IMR-90 (cell line): ENCODE data around the gene MARS1. TPM values are rescaled to one million over a fixed set of nuclear protein-coding genes. Genes with fewer than 3 reads are reported as not detected.
A peak's percentile ranks its signal among the peaks of the same experiment; 100 is the strongest.

Experiments used
- ATAC-seq: fragments of 200-7000 bp; cut with Tn5 transposase; 2 replicates; pipeline ENCODE4 v1.9.1; 2020; ENCODE audit warnings: low read depth, mild to moderate bottlenecking, moderate library complexity
- BruUV-seq: library from RNA; stranded (reverse); fragments of 400-500 nt; replicated peaks from 2 replicates; lab custom pipeline; 2021; lab: Mats Ljungman, UMichigan
- CTCF ChIA-PET: fragments of 300-600 bp; formaldehyde crosslinking; extraction: SDS; loops from one replicate; lab custom pipeline; 2021; ENCODE audit warnings: antibody characterized with exemption; lab: Yijun Ruan, JAX
- POLR2A ChIA-PET: fragments of 300-600 bp; sonication (Branson Sonifier 250); formaldehyde crosslinking; loops from one replicate; lab custom pipeline; 2022; ENCODE audit warnings: antibody characterized with exemption; ENCODE audit not compliant: unreplicated experiment; lab: Charles Lee
- DNase-seq: peaks from one replicate; pipeline ENCODE4 v3.0.0; 2013
- H2AFZ ChIP-seq: replicated peaks from 2 replicates; pipeline ENCODE3; 2013; ENCODE audit warnings: low read length, mild to moderate bottlenecking; ENCODE audit not compliant: poor library complexity
- H2AK5ac ChIP-seq: 2 replicates; pipeline ENCODE4 v1.6.1; 2013; ENCODE audit warnings: low read depth, low read length, inconsistent platforms
- H2AK9ac ChIP-seq: replicated peaks from 2 replicates; pipeline ENCODE3; 2013; ENCODE audit warnings: mild to moderate bottlenecking, low read depth, low read length, moderate library complexity; ENCODE audit not compliant: poor library complexity
- H2BK120ac ChIP-seq: 2 replicates; pipeline ENCODE4 v1.6.1; 2013; ENCODE audit warnings: low read depth, low read length, inconsistent platforms
- H2BK15ac ChIP-seq: 3 replicates; pipeline ENCODE4 v1.6.1; 2013; ENCODE audit warnings: low read depth, low read length, inconsistent platforms
- H2BK20ac ChIP-seq: 2 replicates; pipeline ENCODE4 v1.6.1; 2013; ENCODE audit warnings: low read depth, mild to moderate bottlenecking, inconsistent platforms, low read length, moderate library complexity
- H2BK5ac ChIP-seq: 2 replicates; pipeline ENCODE4 v1.6.1; 2013; ENCODE audit warnings: mild to moderate bottlenecking, low read depth, low read length, inconsistent platforms; ENCODE audit not compliant: poor library complexity, severe bottlenecking
- H3K14ac ChIP-seq: replicated peaks from 2 replicates; pipeline ENCODE4 v1.6.1; 2013; ENCODE audit warnings: low read depth, low read length, inconsistent platforms
- H3K18ac ChIP-seq: 2 replicates; pipeline ENCODE4 v1.6.1; 2013; ENCODE audit warnings: low read depth, low read length, control low read depth
- H3K23ac ChIP-seq: 2 replicates; pipeline ENCODE4 v1.6.1; 2013; ENCODE audit warnings: low read depth, low read length, inconsistent platforms
- H3K27ac ChIP-seq: 2 replicates; pipeline ENCODE4 v1.5.1; 2013; ENCODE audit warnings: mild to moderate bottlenecking, control low read depth, low read length; ENCODE audit not compliant: insufficient read depth
- H3K27me3 ChIP-seq: 2 replicates; pipeline ENCODE4 v1.6.1; 2013; ENCODE audit warnings: low read length; ENCODE audit not compliant: control insufficient read depth, insufficient read depth
- H3K36me3 ChIP-seq: 2 replicates; pipeline ENCODE4 v1.6.1; 2013; ENCODE audit warnings: low read length, mixed read lengths; ENCODE audit not compliant: control insufficient read depth, insufficient read depth
- H3K4ac ChIP-seq: 2 replicates; pipeline ENCODE4 v1.6.1; 2013; ENCODE audit warnings: low read depth, low read length, inconsistent platforms
- H3K4me1 ChIP-seq: 2 replicates; pipeline ENCODE4 v1.6.1; 2013; ENCODE audit warnings: low read length, mixed read lengths; ENCODE audit not compliant: control insufficient read depth, insufficient read depth
- H3K4me2 ChIP-seq: 2 replicates; pipeline ENCODE4 v1.6.1; 2013; ENCODE audit warnings: low read depth, mild to moderate bottlenecking, control low read depth, low read length, moderate library complexity
- H3K4me3 ChIP-seq: 2 replicates; pipeline ENCODE4 v1.5.1; 2013; ENCODE audit warnings: low read depth, mild to moderate bottlenecking, control low read depth, low read length, moderate library complexity; ENCODE audit not compliant: insufficient read depth
- H3K56ac ChIP-seq: 2 replicates; pipeline ENCODE4 v1.6.1; 2013; ENCODE audit warnings: low read length, inconsistent platforms; ENCODE audit not compliant: insufficient read depth; ENCODE audit errors: extremely low read depth
- H3K79me1 ChIP-seq, 2 experiments: 2 replicates each; pipeline ENCODE4 v1.6.1; 2013; ENCODE audit warnings: low read length in 2 of 2, inconsistent platforms in 1 of 2, low read depth in 1 of 2
- H3K9ac ChIP-seq: 2 replicates; pipeline ENCODE4 v1.6.1; 2013; ENCODE audit warnings: low read depth, low read length, control low read depth
- H3K9me1 ChIP-seq: 2 replicates; pipeline ENCODE4 v1.6.1; 2013; ENCODE audit warnings: low read length, inconsistent platforms; ENCODE audit not compliant: insufficient read depth
- H3K9me3 ChIP-seq: 2 replicates; pipeline ENCODE4 v1.6.1; 2013; ENCODE audit warnings: low read length; ENCODE audit not compliant: control insufficient read depth, insufficient read depth
- H4K20me1 ChIP-seq: 2 replicates; pipeline ENCODE4 v1.6.1; 2013; ENCODE audit warnings: low read length, inconsistent platforms; ENCODE audit not compliant: insufficient read depth
- H4K5ac ChIP-seq: 2 replicates; pipeline ENCODE4 v1.6.1; 2013; ENCODE audit warnings: mild to moderate bottlenecking, low read depth, low read length, control low read depth
- H4K8ac ChIP-seq, 2 experiments: 2 replicates each; pipeline ENCODE4 v1.6.1; 2013; ENCODE audit warnings: low read depth in 2 of 2, low read length in 2 of 2, control low read depth in 1 of 2, inconsistent platforms in 1 of 2
- H4K91ac ChIP-seq: 2 replicates; pipeline ENCODE4 v1.6.1; 2013; ENCODE audit warnings: low read depth, low read length, inconsistent platforms; ENCODE audit not compliant: insufficient read depth
- BHLHE40 ChIP-seq: fragments of 150-350 bp; IDR thresholded peaks from 2 replicates; pipeline ENCODE4 v1.6.1; 2016; ENCODE audit warnings: mild to moderate bottlenecking, low read depth, low read length
- CEBPB ChIP-seq: IDR thresholded peaks from 2 replicates; pipeline ENCODE4 v1.6.1; 2012; ENCODE audit warnings: low read depth, low read length, improper control_type of control experiment
- CHD1 ChIP-seq: IDR thresholded peaks from 2 replicates; pipeline ENCODE4 v1.6.1; 2012; ENCODE audit warnings: low read depth, low read length, improper control_type of control experiment
- FOS ChIP-seq: fragments of 150-350 bp; IDR thresholded peaks from 2 replicates; pipeline ENCODE4 v1.6.1; 2016; ENCODE audit warnings: low read depth, low read length
- MAFK ChIP-seq: IDR thresholded peaks from 2 replicates; pipeline ENCODE4 v1.6.1; 2012; ENCODE audit warnings: low read depth, low read length, improper control_type of control experiment
- MAZ ChIP-seq: IDR thresholded peaks from 2 replicates; pipeline ENCODE4 v1.6.1; 2012; ENCODE audit warnings: low read depth, mild to moderate bottlenecking, low read length, improper control_type of control experiment, moderate library complexity, borderline replicate concordance
- MXI1 ChIP-seq: IDR thresholded peaks from 2 replicates; pipeline ENCODE4 v1.6.1; 2012; ENCODE audit warnings: low read depth, mild to moderate bottlenecking, low read length, moderate library complexity, borderline replicate concordance
- NFE2L2 ChIP-seq: fragments of 150-350 bp; IDR thresholded peaks from 2 replicates; pipeline ENCODE4 v1.6.1; 2016; ENCODE audit warnings: low read depth, mild to moderate bottlenecking, low read length
- POLR2A ChIP-seq: IDR thresholded peaks from 2 replicates; pipeline ENCODE4 v1.6.1; 2012; ENCODE audit warnings: mild to moderate bottlenecking, low read depth, low read length
- RAD21 ChIP-seq: IDR thresholded peaks from 2 replicates; pipeline ENCODE4 v1.6.1; 2012; ENCODE audit warnings: low read length, improper control_type of control experiment
- RCOR1 ChIP-seq: IDR thresholded peaks from 2 replicates; pipeline ENCODE4 v1.6.1; 2012; ENCODE audit warnings: mild to moderate bottlenecking, low read length, improper control_type of control experiment; ENCODE audit not compliant: insufficient replicate concordance
- RFX5 ChIP-seq: IDR thresholded peaks from 2 replicates; pipeline ENCODE4 v1.8.0; 2012; ENCODE audit warnings: low read depth, mild to moderate bottlenecking, low read length, moderate library complexity
- SMC3 ChIP-seq: fragments of 150-350 bp; IDR thresholded peaks from 2 replicates; pipeline ENCODE4 v1.6.1; 2016; ENCODE audit warnings: low read depth, mild to moderate bottlenecking, antibody characterized with exemption, low read length, moderate library complexity
- WGBS, 2 experiments: methylation state at CpG; one replicate each; pipeline versions ENCODE4 v1.1.5 to v1.1.7; 2013; ENCODE audit warnings: missing lambda C conversion rate in 2 of 2; ENCODE audit not compliant: insufficient read length in 1 of 2; ENCODE audit errors: extremely low coverage in 2 of 2; 5-methylcytosine and 5-hydroxymethylcytosine counted together
- dilution Hi-C: fragments of 300-500 bp; cut with HindIII; formaldehyde crosslinking; loops from one replicate; pipeline ENCODE4 v1.14.3; 2018; ENCODE audit warnings: low sequenced_read_pairs; ENCODE audit not compliant: unreplicated experiment
- in situ Hi-C: fragments of 300-500 bp; cut with MboI; formaldehyde crosslinking; loops from 3 replicates; pipeline ENCODE4 v1.14.3; 2019; ENCODE audit warnings: low sequenced_read_pairs, inconsistent platforms, mixed read lengths
- intact Hi-C: fragments of 100-400 bp; cut with micrococcal nuclease; formaldehyde crosslinking; loops from 2 replicates; pipeline ENCODE4 v1.10.0; 2022
- polyA plus RNA-seq, 3 experiments: library from polyadenylated mRNA; depleted of rRNA; stranded (reverse); fragments of >200 nt; gene quantifications; 2 replicates each; pipeline ENCODE4 v1.2.3, GENCODE V29; 2012; ENCODE audit warnings: low replicate concordance in 1 of 3
- total RNA-seq: library from RNA; depleted of rRNA; stranded (reverse); fragments of >200 nt; gene quantifications from 2 replicates; pipeline ENCODE4 v1.2.3, GENCODE V29; 2012
- TF ChIP-seq, protein P1 (sequence below): conservative IDR thresholded peaks from 2 replicates; pipeline ENCODE4 v1.5.1; 2012; ENCODE audit warnings: mild to moderate bottlenecking, low read depth, low read length, improper control_type of control experiment
- TF ChIP-seq, protein P2 (sequence below): fragments of 150-350 bp; IDR thresholded peaks from 2 replicates; pipeline ENCODE4 v1.6.1; 2016; ENCODE audit warnings: low read depth, mild to moderate bottlenecking, low read length, moderate library complexity, borderline replicate concordance
- TF ChIP-seq, protein P3 (sequence below): fragments of 150-350 bp; IDR thresholded peaks from 2 replicates; pipeline ENCODE4 v1.6.1; 2017; ENCODE audit warnings: mild to moderate bottlenecking, antibody characterized with exemption, low read length, low read depth

Gene MARS1
- total and polyA plus RNA-seq, 2 of the 4 experiments (the other 2 are of a cell fraction), result 156 to 164 TPM

DNA sequence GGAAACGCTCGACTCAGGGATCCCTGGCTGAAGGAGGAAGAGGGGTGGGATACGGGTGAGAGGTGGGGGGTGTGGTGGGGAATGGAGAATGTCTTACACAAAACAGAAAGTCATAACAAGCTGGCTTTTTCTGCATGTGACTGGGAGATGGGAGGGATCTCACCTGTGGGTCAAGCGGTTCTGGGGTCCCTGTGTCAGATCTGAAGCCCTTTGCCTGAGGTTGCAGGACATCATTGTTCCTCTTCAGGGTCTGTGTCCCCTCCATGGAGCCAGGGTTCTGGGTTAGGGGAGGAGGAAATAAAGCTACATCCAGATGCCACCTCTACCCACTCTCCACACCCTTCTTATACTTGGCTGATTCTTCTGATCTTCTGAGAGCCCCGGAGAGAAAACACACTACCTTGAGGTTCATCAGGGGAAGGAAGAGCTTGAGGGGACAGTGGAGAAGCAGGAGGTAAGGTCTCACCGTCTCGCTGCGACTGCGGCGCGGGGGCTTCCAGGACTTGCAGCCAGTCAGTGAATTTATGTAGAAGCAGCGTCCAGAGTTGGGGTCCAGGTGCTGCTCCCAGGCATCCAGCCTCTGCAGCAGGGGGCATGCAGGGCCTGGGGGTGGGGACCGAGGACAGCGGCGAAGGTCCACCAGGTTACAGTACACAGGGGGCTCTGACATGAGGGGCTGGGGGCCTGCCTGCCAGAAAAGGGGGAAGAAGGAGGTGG is 10.7 kb upstream of the MARS1 start:
- Histone ChIP-seq H3K14ac (no peak overlapping the region), H3K9ac (no peak overlapping the region), H3K4me2 (no peak overlapping the region), H3K27ac (no peak overlapping the region), H3K36me3 (no peaks in the 10 kb centered on the region), H3K23ac (no peak overlapping the region), H2BK5ac (no peak overlapping the region), H4K91ac (no peak overlapping the region), H3K56ac (no peak overlapping the region), H3K4ac (no peak overlapping the region), H3K27me3 (peaks cover 60% of the 10 kb centered on the region), H2AK5ac (no peak overlapping the region), H3K9me1 (no peaks in the 10 kb centered on the region), H2BK120ac (no peak overlapping the region), H2BK15ac (no peak overlapping the region), H3K9me3 (no peaks in the 10 kb centered on the region; the same call in 1 of the 2 replicates), H2BK20ac (no peak overlapping the region), H3K79me1 (no peaks in the 10 kb centered on the region), H4K5ac (no peak overlapping the region), H3K4me1 (0 out of 2 replicates have a peak, but pooled peaks cover 3% of the 10 kb centered on the region), H3K18ac (no peak overlapping the region), H4K8ac (peak overlapping the region in 1 of 2 experiments; percentile 52; a peak in 1 of 4 replicates), H2AK9ac (no peak overlapping the region), H3K4me3 (no peak overlapping the region), H2AFZ (peak overlapping the region; percentile 62), H4K20me1 (no peaks in the 10 kb centered on the region)
- ChIA-PET CTCF (no interaction called here), POLR2A (no interaction called here)
- no TSS peak for BruUV-seq
- in situ Hi-C loops (no loop called here), intact Hi-C loops (no loop called here), dilution Hi-C loops (no loop called here)
- no peak for DNase-seq
- TF ChIP-seq CEBPB, result no peak
- no peak for TF ChIP-seq RFX5
- TF ChIP-seq, protein P1, sequence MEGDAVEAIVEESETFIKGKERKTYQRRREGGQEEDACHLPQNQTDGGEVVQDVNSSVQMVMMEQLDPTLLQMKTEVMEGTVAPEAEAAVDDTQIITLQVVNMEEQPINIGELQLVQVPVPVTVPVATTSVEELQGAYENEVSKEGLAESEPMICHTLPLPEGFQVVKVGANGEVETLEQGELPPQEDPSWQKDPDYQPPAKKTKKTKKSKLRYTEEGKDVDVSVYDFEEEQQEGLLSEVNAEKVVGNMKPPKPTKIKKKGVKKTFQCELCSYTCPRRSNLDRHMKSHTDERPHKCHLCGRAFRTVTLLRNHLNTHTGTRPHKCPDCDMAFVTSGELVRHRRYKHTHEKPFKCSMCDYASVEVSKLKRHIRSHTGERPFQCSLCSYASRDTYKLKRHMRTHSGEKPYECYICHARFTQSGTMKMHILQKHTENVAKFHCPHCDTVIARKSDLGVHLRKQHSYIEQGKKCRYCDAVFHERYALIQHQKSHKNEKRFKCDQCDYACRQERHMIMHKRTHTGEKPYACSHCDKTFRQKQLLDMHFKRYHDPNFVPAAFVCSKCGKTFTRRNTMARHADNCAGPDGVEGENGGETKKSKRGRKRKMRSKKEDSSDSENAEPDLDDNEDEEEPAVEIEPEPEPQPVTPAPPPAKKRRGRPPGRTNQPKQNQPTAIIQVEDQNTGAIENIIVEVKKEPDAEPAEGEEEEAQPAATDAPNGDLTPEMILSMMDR, result no peak
- no peak for TF ChIP-seq NFE2L2
- TF ChIP-seq RCOR1, result no peak
- TF ChIP-seq BHLHE40, result no peak
- no peak for TF ChIP-seq RAD21
- no peak for TF ChIP-seq MAFK
- no peak for TF ChIP-seq CHD1
- TF ChIP-seq MAZ, result no peak
- no peak for TF ChIP-seq SMC3
- TF ChIP-seq, protein P2, sequence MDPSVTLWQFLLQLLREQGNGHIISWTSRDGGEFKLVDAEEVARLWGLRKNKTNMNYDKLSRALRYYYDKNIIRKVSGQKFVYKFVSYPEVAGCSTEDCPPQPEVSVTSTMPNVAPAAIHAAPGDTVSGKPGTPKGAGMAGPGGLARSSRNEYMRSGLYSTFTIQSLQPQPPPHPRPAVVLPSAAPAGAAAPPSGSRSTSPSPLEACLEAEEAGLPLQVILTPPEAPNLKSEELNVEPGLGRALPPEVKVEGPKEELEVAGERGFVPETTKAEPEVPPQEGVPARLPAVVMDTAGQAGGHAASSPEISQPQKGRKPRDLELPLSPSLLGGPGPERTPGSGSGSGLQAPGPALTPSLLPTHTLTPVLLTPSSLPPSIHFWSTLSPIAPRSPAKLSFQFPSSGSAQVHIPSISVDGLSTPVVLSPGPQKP, result no peak
- no peak for TF ChIP-seq FOS
- no peak for TF ChIP-seq MXI1
- TF ChIP-seq, protein P3, sequence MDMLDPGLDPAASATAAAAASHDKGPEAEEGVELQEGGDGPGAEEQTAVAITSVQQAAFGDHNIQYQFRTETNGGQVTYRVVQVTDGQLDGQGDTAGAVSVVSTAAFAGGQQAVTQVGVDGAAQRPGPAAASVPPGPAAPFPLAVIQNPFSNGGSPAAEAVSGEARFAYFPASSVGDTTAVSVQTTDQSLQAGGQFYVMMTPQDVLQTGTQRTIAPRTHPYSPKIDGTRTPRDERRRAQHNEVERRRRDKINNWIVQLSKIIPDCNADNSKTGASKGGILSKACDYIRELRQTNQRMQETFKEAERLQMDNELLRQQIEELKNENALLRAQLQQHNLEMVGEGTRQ, result no peak
- TF ChIP-seq POLR2A, result no peak
- WGBS, 2 experiments, result 82% methylated on average over 13 of the region's 15 CpGs; no CpG with 5 or more reads in 1 of the 2 experiments
- ATAC-seq, result no peak
